GM04504 (cell line): ENCODE measurements around the gene ZDHHC18.

ENCODE experiments used
- DNase-seq: peaks from one replicate; pipeline ENCODE4 v3.0.0-alpha.2; 2012; ENCODE audit warnings: low read depth

Gene ZDHHC18, protein sequence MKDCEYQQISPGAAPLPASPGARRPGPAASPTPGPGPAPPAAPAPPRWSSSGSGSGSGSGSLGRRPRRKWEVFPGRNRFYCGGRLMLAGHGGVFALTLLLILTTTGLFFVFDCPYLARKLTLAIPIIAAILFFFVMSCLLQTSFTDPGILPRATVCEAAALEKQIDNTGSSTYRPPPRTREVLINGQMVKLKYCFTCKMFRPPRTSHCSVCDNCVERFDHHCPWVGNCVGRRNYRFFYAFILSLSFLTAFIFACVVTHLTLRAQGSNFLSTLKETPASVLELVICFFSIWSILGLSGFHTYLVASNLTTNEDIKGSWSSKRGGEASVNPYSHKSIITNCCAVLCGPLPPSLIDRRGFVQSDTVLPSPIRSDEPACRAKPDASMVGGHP

DNA sequence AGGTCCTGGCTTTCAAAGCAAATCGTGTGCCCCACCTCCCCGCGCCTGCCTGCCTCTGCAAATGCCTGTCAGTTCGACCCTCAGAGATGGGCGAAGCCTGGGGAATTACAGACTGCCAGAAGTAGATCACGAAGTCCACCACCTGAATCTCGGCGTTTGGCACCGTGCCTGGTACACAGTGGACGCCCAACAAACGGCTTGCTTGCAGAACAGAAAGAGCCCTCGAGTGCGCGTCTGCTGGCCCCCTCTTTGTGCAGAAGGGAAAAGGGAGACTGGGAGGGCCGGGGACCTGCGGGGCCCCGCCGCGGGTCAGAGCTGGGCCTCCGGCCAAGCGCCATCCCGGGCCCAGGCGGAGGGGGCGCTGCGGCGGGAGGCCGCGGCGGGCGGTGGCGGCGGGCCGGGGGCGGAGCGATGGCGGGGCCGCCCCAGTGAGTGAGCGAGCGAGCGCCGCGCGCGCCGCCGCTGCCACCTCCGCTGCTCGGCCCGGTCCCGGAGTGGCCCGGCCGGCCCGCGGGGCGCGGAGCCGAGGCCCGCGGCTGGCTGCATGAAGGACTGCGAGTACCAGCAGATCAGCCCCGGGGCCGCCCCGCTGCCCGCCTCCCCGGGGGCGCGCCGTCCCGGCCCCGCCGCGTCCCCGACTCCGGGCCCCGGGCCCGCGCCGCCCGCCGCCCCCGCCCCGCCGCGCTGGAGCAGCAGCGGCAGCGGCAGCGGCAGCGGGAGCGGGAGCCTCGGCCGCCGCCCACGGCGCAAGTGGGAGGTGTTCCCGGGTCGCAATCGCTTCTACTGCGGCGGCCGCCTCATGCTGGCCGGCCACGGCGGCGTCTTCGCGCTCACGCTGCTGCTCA lies at the start of gene ZDHHC18:
Gene ZDHHC18 (plus strand): TSS at position 428 of the 845 bp plus-strand sequence. CDS start 117 bp downstream, at position 545.
- peak; percentile 23 for DNase-seq

DNA sequence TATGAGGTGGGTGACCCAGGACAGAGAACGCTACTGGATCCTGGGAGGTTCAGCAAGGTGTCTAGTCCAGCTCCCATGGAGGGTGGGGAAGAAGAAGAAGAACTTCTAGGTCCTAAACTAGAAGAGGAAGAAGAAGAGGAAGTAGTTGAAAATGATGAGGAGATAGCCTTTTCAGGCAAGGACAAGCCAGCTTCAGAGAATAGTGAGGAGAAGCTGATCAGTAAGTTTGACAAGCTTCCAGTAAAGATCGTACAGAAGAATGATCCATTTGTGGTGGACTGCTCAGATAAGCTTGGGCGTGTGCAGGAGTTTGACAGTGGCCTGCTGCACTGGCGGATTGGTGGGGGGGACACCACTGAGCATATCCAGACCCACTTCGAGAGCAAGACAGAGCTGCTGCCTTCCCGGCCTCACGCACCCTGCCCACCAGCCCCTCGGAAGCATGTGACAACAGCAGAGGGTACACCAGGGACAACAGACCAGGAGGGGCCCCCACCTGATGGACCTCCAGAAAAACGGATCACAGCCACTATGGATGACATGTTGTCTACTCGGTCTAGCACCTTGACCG lies 47.3 kb upstream of the ZDHHC18 start:
- DNase-seq = no peak

DNA sequence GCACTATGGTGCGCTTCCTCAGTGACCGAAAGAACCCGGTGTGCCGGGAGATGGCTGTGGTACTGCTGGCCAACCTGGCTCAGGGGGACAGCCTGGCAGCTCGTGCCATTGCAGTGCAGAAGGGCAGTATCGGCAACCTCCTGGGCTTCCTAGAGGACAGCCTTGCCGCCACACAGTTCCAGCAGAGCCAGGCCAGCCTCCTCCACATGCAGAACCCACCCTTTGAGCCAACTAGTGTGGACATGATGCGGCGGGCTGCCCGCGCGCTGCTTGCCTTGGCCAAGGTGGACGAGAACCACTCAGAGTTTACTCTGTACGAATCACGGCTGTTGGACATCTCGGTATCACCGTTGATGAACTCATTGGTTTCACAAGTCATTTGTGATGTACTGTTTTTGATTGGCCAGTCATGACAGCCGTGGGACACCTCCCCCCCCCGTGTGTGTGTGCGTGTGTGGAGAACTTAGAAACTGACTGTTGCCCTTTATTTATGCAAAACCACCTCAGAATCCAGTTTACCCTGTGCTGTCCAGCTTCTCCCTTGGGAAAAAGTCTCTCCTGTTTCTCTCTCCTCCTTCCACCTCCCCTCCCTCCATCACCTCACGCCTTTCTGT lies 46.0 kb upstream of the ZDHHC18 start:
- no peak for DNase-seq

DNA sequence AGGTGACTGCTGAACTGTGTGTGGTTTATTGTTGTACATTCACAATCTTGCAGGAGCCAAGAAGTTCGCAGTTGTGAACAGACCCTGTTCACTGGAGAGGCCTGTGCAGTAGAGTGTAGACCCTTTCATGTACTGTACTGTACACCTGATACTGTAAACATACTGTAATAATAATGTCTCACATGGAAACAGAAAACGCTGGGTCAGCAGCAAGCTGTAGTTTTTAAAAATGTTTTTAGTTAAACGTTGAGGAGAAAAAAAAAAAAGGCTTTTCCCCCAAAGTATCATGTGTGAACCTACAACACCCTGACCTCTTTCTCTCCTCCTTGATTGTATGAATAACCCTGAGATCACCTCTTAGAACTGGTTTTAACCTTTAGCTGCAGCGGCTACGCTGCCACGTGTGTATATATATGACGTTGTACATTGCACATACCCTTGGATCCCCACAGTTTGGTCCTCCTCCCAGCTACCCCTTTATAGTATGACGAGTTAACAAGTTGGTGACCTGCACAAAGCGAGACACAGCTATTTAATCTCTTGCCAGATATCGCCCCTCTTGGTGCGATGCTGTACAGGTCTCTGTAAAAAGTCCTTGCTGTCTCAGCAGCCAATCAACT lies 45.2 kb upstream of the ZDHHC18 start:
- no peak for DNase-seq

DNA sequence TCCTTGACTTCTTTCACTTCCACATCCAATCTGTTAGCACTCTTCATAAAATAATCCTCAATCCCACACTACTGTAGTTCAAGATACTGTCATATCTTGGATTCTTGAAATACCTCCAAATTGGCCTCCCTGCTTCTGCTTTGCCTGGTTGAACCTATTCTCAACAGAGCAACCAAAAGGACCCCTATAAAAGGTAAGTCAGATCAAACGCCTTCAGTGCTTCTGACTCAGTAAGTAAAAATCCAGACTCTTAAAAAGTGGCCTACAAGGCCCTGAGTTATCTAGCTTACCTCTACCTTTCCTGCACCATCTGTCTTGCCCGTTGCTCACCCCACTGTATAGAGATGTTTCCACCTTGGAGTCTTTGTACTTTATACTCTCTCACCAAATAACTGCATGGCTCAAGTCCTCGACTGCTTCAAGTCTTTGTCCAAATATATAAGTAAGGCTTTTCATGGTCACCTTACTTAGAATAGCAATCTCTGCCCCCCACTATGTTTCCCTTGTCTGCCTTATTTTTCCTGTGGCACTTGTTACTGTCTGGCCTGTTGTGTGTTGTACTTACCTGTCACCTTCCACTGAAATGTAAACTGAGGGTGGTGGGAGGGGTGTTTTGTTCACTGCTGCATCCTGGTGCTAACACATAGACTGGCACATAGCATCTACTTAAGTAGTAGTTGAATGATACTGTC lies 43.8 kb upstream of the ZDHHC18 start:
- DNase-seq = no peak

DNA sequence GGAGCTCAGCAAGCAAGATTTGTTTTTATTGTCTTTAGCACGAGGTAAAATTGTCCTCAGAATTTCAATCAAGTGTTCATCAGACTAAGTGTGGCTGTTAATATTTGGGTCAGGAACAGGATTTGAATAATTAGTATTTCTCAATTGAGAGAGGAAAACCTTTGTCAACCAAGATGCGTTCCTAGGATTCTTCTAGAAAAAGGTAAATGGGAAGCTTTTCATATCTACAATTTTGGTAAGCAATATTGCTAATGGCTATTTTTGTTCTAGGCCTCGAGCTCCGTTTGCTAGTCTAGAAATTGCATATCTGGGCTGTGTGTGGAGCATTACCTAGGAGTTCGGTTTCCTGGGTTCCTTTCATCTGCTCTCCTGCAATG lies 42.9 kb upstream of the ZDHHC18 start:
- DNase-seq = no peak

DNA sequence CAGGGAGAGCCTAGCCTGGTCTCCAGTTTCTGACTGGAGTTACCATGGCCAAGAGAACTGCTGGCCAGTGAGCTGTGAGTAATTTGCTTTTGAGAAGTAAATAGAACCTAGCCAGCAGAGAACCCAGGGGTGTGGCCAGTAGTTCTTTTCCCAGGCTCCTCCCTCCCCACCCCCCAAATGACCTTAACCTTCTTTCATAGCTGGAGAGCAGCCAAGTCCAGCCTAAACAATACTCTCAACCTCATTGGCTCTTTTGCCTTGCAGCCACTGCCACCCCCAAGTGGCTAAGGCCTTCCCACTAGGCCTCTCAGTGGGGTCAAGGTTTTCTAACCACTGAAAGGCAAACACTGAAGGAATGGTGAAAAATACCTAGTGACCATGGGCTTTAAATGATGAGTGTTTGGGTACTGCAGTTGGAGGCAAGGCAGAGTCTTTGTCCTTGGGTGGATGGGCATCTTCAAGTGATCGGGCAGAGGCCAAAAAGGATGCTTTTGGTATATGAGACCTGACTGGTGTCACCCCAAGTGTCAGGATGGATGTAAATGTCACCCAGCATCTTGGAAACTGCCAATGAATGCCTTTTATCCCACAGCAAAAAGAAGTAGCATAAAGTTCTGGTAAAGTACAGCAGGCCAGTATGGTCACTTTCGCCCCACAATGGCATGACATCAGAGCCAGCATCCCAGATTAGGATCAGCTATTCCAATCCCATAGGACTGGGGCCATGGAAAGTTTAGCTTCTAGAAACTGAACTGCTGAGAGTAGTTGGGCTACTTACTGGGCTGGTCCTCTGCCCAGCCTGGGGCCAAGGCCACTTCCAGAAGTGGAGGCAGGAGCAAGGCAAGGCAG lies 42.2 kb upstream of the ZDHHC18 start:
- no peak for DNase-seq

DNA sequence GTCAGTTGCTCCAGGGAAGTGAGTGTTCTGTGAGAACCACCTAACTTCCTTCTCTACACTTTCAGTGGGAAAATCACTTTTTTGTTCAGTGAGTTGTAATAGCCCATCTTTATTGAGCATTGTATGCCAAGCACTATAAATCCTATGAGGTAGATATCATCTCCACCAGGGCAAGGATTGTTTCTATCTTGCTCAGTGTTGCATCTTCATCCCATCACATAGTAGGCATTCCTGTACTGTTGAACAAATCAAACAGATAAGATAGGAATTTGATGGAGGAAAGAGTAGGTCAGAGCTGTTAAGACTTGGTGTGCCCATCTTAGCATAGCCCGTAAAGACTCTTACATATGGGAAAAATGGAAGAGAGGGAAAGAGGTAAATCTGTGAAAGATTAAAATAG lies 41.6 kb upstream of the ZDHHC18 start:
- no peak for DNase-seq

DNA sequence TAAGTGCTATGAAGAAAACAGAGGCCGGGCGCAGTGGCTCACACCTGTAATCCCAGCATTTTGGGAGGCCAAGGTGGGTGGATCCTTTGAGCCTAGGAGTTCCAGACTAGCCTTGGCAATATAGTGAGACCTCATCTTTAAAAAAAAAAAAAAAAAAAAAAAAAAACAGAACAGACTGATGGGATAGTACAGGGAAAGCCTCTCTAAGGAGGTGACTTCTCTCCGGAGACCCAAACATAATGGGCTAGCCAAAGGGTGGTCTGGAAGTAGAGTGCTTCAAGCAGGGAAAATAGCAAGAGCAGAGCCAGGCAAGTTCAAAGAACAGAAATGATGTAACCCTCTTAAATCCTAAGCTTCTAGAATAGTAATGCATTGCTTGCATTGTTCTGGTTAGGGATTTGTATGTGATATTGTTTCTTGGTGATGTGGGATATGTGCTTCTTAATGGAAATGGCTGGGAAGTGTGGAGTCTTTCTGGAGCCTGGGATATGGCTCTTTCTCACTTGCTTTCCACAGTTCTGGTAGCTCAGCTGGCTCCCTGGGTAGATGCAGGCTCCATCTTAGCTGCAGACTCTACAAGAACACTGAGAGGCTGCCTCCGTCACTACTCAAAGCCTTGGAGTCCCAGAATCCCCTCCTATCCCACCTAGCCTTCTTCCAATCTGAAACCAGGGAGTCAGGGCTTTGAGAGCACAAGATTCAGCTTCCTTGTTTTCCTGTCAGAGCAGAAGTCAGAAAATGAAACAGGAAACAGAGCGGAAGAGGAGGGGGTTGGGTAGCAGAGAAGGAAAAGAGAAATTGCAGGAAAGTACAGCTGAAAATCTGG lies 40.7 kb upstream of the ZDHHC18 start:
- DNase-seq = no peak

DNA sequence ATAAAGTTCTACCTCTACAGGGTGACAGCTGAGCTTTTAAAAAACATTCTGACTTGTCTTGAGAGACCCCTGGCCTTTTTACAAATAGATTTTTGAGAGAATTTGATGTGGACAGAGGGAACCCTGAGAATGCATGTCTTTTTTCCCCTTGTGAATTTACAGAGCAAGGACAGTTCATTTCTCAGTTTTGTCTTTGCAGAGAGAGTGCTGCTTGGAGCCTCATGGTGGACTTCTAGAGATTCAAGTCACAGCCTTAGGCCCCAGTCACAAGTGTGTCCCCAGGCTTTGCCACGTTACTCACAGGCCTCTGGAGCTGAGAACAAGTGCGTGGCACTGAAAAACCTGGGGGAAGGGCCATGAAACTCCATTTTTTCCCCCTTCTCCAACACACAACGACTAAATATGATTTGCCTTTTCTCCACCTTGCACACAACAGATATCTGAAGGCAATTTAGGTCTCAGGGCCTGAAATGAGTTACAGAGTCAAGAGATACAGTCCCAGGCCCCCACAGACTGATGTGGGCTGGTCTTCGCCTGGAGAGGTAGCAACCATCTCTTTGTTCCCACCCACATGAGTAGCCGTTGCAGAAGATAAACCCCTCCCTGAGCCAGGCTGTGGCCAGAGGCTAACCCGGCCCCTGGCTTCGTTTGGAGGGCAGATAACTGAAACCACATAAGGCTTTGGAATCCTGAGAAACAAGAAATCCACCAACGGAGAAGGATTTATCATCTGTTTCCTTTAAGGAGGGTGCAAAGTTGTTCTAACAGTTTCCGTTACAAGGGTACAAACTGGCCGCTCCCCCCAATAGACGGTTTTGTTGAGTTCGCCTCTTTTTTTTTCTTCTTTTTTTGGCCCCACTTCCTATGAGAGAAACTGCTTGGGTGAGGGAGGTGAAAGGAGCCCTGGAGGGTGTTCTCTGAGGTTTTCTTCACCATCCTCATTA lies 39.8 kb upstream of the ZDHHC18 start:
- peak; percentile 82 for DNase-seq

DNA sequence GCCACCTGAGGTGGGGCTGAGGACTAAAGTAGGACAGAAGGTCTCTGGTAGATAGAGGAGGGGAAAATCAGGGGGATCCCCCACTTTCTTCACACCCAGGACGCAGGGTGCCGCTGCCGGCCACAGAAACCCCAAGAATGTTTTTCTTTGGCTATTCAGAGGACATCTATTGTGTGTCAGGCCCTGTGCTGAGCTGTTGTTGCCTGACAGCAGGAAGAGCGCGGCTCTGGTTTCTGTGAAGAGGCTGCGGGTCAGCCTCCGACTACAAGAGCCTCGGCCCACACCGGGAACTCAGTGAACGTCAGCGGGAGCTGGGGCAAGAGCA lies 39.1 kb upstream of the ZDHHC18 start:
- no peak for DNase-seq

DNA sequence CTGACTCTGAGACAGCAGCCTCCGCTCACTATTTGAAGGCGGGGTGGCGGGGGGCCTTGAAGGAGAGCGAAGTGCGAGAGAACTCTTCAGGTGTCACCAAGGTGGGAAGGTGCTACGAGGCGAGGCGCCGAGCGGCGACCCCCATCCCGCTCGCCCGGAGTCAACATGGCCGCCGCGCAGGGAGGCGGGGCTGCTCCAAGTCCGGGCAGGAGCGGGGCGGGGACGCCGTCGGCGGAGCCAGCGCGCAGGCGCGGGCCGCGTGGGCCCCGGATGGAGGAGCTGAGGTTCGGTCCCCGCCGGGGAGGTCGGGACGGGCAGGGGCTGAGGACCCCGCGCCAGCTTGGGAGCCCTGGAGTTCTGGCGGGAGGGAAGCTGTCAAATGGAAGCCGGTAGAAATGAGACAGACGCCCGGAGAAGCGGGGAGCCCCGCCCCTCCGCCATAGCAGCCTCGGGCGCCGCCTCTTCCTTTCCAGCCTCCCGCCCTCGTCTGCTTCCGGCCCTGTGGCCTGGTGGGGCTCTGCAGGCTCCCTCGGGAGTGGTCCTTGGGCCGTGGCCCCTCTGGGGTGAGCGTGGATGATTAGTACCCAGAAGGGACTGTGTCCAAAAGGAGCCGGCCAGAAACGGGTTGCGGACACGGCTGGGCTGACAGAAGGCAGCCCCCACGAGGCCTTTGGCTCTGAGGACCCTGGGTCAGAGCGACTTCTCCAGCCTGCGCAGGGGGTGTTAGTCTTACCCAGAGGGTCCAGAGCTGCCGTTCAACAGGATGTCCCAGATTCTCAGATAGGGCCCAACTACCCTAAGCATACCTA lies 38.6 kb upstream of the ZDHHC18 start, which contains the start of gene PIGV:
Gene PIGV (plus strand): TSS at position 245 of the 809 bp plus-strand sequence. CDS start 2,866 bp downstream, outside the sequence.
- DNase-seq = peak; percentile 77

DNA sequence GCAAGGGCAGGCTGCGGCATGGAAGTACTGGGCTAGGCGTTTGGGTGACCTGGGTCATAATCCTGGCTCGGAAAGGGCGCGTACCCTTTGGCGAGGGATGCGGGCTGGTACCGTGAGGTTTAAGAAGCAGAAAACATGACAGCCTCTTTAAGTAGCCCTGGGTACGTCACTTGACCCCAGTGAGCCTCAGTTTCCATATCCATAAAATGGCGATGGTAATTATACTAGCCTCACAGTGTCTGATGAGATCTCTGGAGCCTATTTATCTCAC lies 38.0 kb upstream of the ZDHHC18 start:
- DNase-seq = no peak

DNA sequence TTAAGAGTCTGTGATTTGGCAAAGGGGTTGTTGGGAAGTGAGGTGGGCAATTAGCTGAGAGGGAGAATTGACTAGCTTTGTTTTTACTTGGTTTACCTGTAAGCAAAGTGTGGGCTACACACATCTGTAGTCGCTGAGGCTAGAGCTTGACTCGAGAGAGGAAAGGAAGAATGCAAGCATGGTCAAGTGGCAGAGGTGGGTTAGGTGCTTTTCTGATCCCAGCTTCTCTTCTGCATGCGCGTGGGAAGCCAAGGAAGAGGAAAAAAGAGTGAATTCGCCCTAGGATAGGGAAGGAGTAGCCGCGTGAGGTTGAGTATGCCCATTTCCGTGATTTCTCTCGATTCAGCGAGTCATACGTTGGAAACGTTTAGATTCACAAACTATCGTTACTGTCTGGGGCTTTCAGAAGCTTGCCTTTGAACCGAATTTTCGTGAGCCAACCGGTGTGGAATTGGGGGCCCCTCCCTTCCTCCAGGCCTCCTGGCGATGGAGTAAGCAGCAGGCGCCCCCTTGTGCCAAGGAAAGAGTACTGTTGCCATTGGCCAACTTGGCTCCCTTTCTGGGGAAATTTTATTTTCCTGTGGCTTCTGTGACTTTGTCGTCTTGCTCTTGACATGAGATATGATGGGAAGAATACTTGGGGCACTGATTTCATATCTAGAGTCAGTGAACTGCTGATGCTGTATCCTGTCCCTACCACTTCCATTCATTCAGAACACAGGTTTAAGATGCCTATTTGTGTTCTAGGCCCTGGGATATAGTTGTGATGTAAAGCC lies 37.5 kb upstream of the ZDHHC18 start:
- DNase-seq = peak; percentile 71

DNA sequence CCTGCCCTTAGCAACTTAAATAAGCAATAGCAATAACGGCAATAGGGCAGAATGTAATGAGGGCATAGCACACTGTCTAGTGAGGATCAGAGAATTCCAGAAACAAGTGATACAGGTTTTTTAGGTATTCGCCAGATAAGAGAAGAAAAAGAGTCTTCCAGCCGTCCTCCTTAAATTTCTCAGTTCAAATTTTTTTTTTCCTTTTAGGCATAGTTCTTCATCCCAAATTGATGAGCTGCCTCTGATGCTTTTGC lies 36.9 kb upstream of the ZDHHC18 start:
- no peak for DNase-seq

DNA sequence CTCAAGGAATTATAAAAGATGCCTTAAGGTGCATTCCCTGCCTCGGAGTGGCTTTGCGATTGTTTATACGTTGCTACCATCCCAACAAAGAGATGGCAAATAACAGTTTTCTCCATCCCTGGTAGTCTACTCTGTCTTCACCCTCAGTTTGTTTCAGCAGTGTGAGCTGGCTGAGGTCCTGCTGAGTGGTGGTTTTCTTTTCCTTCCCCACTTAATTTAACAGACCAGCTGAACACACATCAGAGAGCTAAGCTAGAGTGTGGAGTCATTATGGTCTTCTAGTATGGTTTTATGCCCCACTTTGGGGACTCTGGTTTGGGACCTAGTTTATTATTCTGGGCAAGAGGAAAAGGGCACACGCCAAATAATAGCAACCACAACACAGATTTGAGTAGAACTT lies 36.6 kb upstream of the ZDHHC18 start:
- no peak for DNase-seq

DNA sequence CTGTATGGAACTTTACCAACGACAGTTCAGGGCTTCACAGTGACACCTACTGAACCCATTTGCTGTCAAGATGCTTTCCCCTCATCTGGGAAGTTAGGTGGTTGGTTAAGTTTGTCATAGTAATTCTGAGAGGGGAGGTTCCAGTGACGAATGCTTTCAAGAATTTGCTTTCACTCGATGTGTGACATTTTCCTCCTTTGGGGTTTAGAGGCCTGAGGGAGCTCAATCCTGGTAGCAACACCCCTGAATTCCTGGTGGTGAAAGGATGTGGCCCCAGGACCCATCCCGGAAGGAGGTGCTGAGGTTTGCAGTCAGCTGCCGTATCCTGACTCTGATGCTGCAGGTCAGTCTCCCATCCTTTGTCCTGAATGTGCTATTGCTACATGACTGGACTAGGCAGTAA lies 35.9 kb upstream of the ZDHHC18 start:
- no peak for DNase-seq
